Large intestine (tissue), 3 donors: ENCODE measurements around the gene ACADS. TPM values are rescaled to one million over a fixed set of nuclear protein-coding genes. Genes with fewer than 3 reads are reported as not detected.

ENCODE experiments used
- DNase-seq, 2 donors: peaks; one replicate each; pipeline versions ENCODE4 v3.0.0 to v3.0.0-alpha.2; 2013
- H3K27ac ChIP-seq: one replicate; pipeline ENCODE4 v1.5.1; 2013; ENCODE audit warnings: low read length
- H3K27me3 ChIP-seq: 2 replicates; pipeline ENCODE4 v1.6.1; 2013; ENCODE audit warnings: low read length; ENCODE audit not compliant: control insufficient read depth, insufficient read depth
- H3K36me3 ChIP-seq: 2 replicates; pipeline ENCODE4 v1.6.1; 2013; ENCODE audit warnings: low read length; ENCODE audit not compliant: control insufficient read depth, insufficient read depth
- H3K4me1 ChIP-seq: one replicate; pipeline ENCODE4 v1.6.1; 2013; ENCODE audit warnings: low read length; ENCODE audit not compliant: control insufficient read depth, insufficient read depth
- H3K4me3 ChIP-seq: one replicate; pipeline ENCODE4 v1.5.1; 2013; ENCODE audit warnings: low read length
- H3K9me3 ChIP-seq: one replicate; pipeline ENCODE4 v1.6.1; 2013; ENCODE audit warnings: mild to moderate bottlenecking, low read depth, low read length, moderate library complexity; ENCODE audit not compliant: control insufficient read depth
- WGBS: methylation state at CpG from one replicate; pipeline ENCODE4 v1.1.5; 2013; ENCODE audit warnings: low lambda C conversion rate; ENCODE audit not compliant: insufficient coverage; 5-methylcytosine and 5-hydroxymethylcytosine counted together
- polyA plus RNA-seq: library from polyadenylated mRNA; unstranded; fragments of 120-200 nt; gene quantifications from one replicate; pipeline ENCODE4 v1.2.1, GENCODE V29; 2013

Gene ACADS
- polyA plus RNA-seq, 1 donor: 50.2 TPM

GRCh38 chr12:120763250-120763649 lies 37.6 kb downstream of the ACADS start:
- peaks cover 72% of the 10 kb centered on the region for H3K36me3 ChIP-seq
- H3K27me3 ChIP-seq: no peaks in the 10 kb centered on the region
- DNase-seq: no peak
- H3K9me3 ChIP-seq: no peaks in the 10 kb centered on the region
- H3K4me3 ChIP-seq: no peak overlapping the region
- WGBS: no CpG with 5 or more reads among the region's 3 CpGs
- H3K27ac ChIP-seq: no peak overlapping the region
- peaks cover 17% of the 10 kb centered on the region for H3K4me1 ChIP-seq

GRCh38 chr12:120764816-120765215 lies 39.2 kb downstream of the ACADS start:
- DNase-seq: no peak
- H3K4me3 ChIP-seq: no peak overlapping the region
- H3K27me3 ChIP-seq: no peaks in the 10 kb centered on the region
- H3K36me3 ChIP-seq: peaks cover 76% of the 10 kb centered on the region
- WGBS: no CpG with 5 or more reads among the region's 9 CpGs
- no peak overlapping the region for H3K27ac ChIP-seq
- H3K4me1 ChIP-seq: peaks cover 17% of the 10 kb centered on the region
- no peaks in the 10 kb centered on the region for H3K9me3 ChIP-seq

- WGBS: no CpG with 5 or more reads among the region's 5 CpGs
- H3K27me3 ChIP-seq: no peaks in the 10 kb centered on the region
- H3K4me1 ChIP-seq: peaks cover 17% of the 10 kb centered on the region
- H3K27ac ChIP-seq: peak overlapping the region; percentile 82
- no peak overlapping the region for H3K4me3 ChIP-seq
- no peaks in the 10 kb centered on the region for H3K9me3 ChIP-seq
- DNase-seq: no peak
- peaks cover 69% of the 10 kb centered on the region for H3K36me3 ChIP-seq
Observed at GRCh38 chr12:120766566-120766965, 40.9 kb downstream of the ACADS start.

GRCh38 chr12:120767071-120768024 lies 41.7 kb downstream of the ACADS start:
- WGBS: no CpG with 5 or more reads among the region's 11 CpGs
- Histone ChIP-seq H3K27ac (peak overlapping the region; percentile 82), H3K4me3 (no peak overlapping the region), H3K27me3 (no peaks in the 10 kb centered on the region), H3K9me3 (no peaks in the 10 kb centered on the region), H3K36me3 (peaks cover 72% of the 10 kb centered on the region), H3K4me1 (peaks cover 17% of the 10 kb centered on the region)
- no peak for DNase-seq

GRCh38 chr12:120771097-120771496 lies 45.5 kb downstream of the ACADS start:
- Histone ChIP-seq H3K27me3 (no peaks in the 10 kb centered on the region), H3K27ac (no peak overlapping the region), H3K4me3 (no peak overlapping the region), H3K9me3 (no peaks in the 10 kb centered on the region), H3K36me3 (peaks cover 55% of the 10 kb centered on the region), H3K4me1 (peaks cover 6% of the 10 kb centered on the region)
- DNase-seq: no peak
- WGBS: 88% methylated on average over 3 of the region's 11 CpGs

GRCh38 chr12:120774169-120774916 lies 48.7 kb downstream of the ACADS start:
- H3K4me3 ChIP-seq: no peak overlapping the region
- H3K27ac ChIP-seq: no peak overlapping the region
- peaks cover 36% of the 10 kb centered on the region for H3K36me3 ChIP-seq
- no peak for DNase-seq
- H3K27me3 ChIP-seq: no peaks in the 10 kb centered on the region
- no peaks in the 10 kb centered on the region for H3K9me3 ChIP-seq
- 100% methylated on average over 1 of the region's 7 CpGs for WGBS
- no peaks in the 10 kb centered on the region for H3K4me1 ChIP-seq

GRCh38 chr12:120775862-120776552 lies 50.4 kb downstream of the ACADS start:
- WGBS: 65% methylated on average over 2 of the region's 7 CpGs
- Histone ChIP-seq H3K9me3 (no peaks in the 10 kb centered on the region), H3K4me1 (no peaks in the 10 kb centered on the region), H3K27ac (no peak overlapping the region), H3K4me3 (no peak overlapping the region), H3K36me3 (peaks cover 40% of the 10 kb centered on the region), H3K27me3 (no peaks in the 10 kb centered on the region)
- no peak for DNase-seq

GRCh38 chr12:120783197-120783596 lies 57.6 kb downstream of the ACADS start:
- Histone ChIP-seq H3K36me3 (peaks cover 28% of the 10 kb centered on the region), H3K9me3 (no peaks in the 10 kb centered on the region), H3K4me3 (no peak overlapping the region), H3K27ac (no peak overlapping the region), H3K4me1 (no peaks in the 10 kb centered on the region), H3K27me3 (no peaks in the 10 kb centered on the region)
- no CpG with 5 or more reads among the region's 6 CpGs for WGBS
- DNase-seq: no peak

GRCh38 chr12:120784804-120785203 lies 59.2 kb downstream of the ACADS start:
- no peak for DNase-seq
- H3K9me3 ChIP-seq: no peaks in the 10 kb centered on the region
- H3K27me3 ChIP-seq: no peaks in the 10 kb centered on the region
- peaks cover 25% of the 10 kb centered on the region for H3K36me3 ChIP-seq
- 100% methylated on average over 1 of the region's 3 CpGs for WGBS
- no peaks in the 10 kb centered on the region for H3K4me1 ChIP-seq
- H3K27ac ChIP-seq: no peak overlapping the region
- no peak overlapping the region for H3K4me3 ChIP-seq

GRCh38 chr12:120787889-120788288 lies 62.3 kb downstream of the ACADS start:
- H3K36me3 ChIP-seq: peaks cover 7% of the 10 kb centered on the region
- WGBS: 100% methylated on average over 1 of the region's 3 CpGs
- no peak overlapping the region for H3K27ac ChIP-seq
- peak in 1 of 2 donors; percentile 27 for DNase-seq
- no peaks in the 10 kb centered on the region for H3K4me1 ChIP-seq
- H3K4me3 ChIP-seq: no peak overlapping the region
- H3K9me3 ChIP-seq: no peaks in the 10 kb centered on the region
- no peaks in the 10 kb centered on the region for H3K27me3 ChIP-seq
